SK-N-MC (cell line): ENCODE results near the gene H3-3A.

Experiments
- EZH2 ChIP-seq: fragments of 200-600 bp; sonication (generic); IDR thresholded peaks from one replicate; pipeline ENCODE4 v1.6.1; 2017; ENCODE audit warnings: antibody characterized with exemption
- FOXP2 ChIP-seq: optimal IDR thresholded peaks from 2 replicates; pipeline ENCODE3; 2011; ENCODE audit warnings: mild to moderate bottlenecking, moderate library complexity; ENCODE audit not compliant: insufficient read depth; ENCODE audit errors: extremely low read length, control extremely low read depth
- POLR2AphosphoS5 ChIP-seq: IDR thresholded peaks from 2 replicates; pipeline ENCODE4 v1.6.1; 2012; ENCODE audit warnings: mild to moderate bottlenecking, low read depth, low read length, borderline replicate concordance

DNA sequence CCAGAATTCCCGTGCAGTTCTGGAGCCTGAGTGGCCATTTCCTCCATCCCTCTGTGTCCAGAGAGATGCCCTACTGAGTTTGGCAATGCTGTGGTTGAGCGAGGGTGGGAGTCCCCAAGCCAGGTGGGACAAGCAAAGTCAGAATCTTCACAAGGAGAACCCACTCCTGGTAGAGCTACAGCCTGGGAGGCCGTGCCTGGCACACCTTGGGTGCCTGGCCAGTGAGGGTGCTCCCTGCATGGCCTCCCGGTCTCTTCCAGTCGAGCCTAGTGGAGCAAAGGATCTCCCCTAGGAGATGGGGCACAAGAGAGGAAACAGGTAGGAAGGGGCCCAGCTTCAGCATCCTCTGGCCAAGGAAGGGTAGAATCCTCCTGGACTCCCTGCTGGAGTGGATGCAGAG, 57.9 kb downstream of the H3-3A start:
- TF ChIP-seq EZH2 (no peak), POLR2AphosphoS5 (no peak), FOXP2 (no peak)
